ENCODE data around the gene NFATC2IP.
A peak's percentile ranks its signal among the peaks of the same experiment; 100 is the strongest.
"Not testable (repeated sequence)": the region's sequence is repeated elsewhere in the genome, so short reads cannot be mapped to it uniquely, and the experiment has no call there.

The NFATC2IP gene

DNA sequence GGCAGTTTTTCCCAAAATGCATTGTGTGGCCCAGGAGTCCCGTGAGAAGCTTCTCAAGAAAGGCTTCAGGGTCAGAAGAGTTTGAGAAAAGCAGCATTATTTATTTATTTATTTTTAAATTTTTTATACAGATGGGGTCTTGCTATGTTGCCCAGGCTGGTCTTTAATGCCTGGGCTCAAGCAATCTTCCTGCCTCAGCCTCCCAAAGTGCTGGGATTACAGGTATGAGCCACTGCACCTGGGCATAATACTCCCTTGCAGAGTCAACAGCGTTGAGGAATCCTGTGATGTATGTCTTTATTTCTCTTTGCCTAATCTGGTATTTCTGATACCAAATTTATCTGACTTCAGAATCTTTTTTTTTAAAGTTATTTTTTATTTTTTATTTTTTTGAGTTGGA is 49.3 kb downstream of the NFATC2IP start:
- no peak for DNase-seq

DNA sequence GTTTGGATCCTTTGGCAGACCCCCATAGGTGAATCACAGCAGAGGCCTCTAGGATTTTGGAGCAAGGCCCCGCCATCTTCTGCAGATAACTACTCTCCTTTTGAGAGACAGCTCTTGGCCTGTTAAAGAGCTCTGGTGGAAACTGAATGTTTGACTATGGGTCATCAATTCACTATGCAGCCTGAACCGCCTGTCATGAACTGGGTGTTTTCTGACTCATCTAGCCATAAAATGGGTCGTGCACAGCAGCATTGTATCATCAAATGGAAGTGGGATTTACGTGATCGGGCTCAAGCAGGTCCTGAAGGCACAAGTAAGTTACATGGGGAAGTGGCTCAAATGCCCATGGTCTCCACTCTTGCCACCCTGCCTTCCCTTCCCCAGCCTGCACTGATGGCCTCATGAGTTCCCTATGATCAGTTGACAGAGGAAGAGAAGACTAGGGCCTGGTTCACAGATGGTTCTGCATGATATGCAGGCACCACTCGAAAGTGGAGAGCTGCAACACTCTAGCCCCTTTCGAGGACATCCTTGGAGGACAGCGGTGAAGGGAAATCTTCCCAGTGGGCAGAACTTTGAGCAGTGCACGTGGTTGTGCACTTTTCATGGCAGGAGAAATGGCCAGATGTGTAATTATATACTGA is 53.9 kb downstream of the NFATC2IP start:
- DNase-seq = not testable (repeated sequence)

DNA sequence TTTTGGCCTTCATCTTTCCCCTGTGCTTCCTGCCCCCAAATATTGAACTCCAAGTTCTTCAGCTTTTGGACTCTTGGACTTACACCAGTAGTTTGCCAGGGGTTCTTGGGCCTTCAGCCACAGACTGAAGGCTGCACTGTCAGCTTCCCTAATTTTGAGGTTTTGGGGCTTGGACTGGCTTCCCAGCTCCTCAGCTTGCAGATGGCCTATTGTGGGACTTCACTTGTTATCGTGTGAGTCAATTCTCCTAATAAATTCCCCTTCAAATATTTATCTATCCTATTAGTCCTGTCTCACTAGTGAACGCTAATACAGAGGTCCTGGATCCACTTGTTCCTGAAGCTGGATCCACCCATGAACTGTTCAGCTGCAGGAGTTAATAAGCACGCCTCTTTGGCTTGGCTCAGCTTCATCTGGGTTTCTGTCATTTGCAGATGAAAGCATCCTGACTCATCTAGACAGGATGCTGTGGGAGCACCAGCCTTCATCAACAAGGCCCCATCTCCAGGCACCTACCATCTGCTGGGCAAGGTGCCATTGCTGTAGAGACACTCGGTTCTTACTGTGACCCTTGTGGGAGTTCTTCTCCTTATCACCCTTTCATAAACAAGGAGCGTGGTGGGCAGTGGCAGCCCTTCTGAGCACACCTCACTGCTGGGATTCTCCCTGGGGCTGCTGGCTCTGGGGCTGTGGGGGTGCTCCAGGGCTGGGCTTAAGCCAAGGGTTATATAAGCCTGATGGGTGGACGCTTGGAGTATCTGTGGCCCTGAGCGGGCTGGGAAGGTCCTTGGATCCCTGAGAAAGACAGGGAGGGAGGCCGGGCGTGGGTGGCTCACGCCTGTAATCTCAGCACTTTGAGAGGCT is 57.2 kb downstream of the NFATC2IP start:
- peak; percentile 54 to 61 for DNase-seq

DNA sequence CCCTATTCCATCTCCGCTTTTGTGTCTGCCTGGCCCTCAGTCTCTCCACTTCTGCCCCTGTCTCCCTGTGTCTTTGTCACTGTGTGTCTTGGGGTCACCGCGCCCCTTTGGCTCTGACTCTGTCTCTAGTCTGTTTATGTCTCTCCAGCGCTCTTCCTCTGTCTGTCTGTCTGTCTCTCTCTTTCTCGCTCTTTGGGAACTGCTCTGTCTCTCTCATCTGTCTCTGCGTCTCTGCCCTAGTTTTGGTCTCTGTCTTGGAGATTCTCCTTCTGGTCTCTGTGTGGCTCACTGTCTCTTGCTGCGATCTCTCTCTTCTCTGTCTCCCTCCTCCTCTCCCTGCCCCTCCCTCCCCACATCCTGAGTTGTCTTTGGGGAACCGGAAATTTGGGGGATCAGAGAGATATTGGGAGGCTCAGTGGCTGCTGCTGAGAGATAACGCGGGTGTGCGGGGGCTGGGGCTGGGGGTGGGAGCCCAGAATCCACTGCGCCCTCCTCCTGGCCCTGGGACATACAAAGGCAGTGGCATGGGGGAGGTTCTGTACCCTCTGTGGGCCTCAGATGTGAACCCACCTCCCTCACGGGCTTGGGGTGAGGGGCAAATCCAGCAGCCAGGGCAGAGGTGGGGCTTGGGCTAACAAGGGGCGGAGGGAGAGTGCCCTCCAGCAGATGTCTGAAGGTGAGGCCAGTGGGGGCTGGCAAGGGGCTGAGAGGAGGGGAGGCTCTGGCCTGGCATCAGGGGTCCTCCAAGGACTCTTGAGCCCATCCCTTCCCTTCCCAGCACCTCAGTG is 58.5 kb downstream of the NFATC2IP start:
- DNase-seq = peak in 1 of 2 donors; percentile 37

DNA sequence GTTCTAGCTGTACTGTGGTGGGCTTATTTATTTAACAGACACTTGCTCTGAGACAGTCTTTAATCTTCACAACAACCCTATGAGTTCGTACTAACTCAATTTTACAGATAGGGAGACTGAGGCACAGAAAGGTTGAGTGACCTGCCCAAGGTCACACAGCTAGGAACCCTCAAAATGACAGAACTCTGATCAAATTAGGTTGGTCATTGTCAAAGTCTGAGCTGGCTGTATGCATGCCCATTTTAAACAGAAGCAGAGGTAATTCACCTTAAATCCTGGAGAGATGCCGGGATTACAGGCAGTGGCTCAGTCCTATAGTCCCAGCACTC is 59.1 kb downstream of the NFATC2IP start:
- DNase-seq = no peak

DNA sequence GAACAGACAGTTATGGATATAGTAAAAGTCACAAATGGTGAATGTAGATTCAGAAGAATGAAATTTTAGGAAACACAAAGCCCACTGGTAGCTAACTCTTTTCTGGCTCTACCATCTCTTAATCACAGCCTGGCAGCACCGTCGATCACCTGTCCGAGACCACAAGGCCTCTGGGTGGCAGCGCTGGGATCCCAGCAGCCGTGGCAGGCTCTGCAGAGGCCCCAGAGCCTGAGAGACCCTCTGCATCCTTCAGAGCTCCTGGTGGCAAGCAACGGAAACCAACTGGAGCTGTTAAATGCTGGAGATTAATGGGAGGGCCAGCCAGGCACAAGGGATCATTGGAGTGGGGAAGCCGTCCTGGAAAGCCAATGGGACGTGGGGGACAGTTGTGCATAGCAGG is 60.4 kb downstream of the NFATC2IP start:
- no peak for DNase-seq

DNA sequence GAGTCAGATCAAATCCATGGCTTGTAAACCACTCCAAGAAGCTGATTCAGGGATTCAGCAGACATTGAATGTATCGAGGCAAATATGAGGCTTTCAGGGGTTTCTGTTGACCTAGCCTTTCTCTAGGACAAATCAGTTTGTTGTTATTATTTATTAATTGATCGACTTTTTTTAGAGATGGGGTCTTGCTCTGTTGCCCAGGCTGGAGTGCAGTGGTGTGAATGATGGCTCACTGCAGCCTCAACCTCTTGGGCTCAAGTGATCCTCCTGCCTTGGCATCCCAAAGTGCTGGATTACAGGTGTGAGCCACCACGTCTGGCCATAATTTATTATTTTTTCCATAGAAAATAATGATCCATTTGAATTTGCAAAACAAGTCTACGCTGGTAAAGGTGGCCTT is 61.1 kb downstream of the NFATC2IP start:
- DNase-seq = no peak

DNA sequence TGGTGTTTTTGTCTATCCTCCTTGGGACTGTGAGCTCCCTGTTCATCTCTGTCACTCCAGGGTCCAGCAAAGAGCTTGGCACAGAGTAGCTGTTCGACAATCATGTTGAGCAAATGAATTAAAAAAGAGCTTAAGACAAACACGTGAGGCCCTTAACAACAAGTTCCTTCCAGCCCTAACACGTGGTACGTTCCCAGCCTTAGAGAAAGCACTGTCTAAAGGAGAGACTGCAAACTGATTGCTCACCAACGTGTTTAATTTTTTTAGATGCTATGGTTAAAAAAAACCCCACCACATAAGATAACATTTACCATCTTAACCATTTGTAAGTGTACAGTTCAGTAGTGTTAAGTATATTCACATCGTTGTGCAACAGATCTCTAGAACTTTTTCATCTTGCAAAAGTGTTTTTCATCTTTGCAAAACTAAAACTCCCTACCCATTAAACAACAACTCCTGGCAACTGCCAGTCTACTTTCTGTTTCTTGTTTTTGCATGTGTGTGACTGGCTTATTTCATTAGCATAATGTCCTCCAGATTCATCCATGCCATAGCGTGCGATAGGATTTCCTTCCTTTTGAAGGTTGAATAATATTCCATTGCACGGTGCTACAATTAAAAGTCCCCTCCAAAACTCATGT is 62.3 kb downstream of the NFATC2IP start:
- DNase-seq = peak in 1 of 2 donors; percentile 35

DNA sequence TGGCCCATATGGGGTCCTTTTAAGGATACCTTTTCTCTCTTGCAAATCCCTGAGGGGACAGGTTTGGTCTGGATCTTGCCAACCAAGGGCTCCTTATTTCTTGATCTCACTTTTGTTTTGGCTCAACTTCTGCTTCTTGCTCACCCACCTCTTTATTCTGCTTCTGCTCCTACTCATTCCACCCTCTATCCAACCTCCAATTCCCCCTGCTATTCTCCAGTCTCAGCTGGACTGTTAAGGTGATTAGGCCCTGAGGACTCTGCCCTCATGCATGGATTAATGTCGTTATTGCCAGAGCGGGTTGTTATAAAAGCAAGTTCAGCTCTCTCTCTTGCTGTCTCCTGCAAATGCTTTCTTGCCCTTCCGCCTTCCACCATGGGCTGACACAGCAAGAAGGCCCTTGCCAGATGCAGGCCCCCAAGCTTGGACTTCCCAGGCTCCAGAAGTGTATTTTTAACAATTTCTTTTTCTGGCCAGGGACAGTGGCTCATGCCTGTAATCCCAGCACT is 63.9 kb downstream of the NFATC2IP start:
- DNase-seq = no peak
